Chondrocyte (in vitro differentiated cells): ENCODE results near the gene ACVR1. TPM values are rescaled to one million over a fixed set of nuclear protein-coding genes. Genes with fewer than 3 reads are reported as not detected.
A peak's percentile ranks its signal among the peaks of the same experiment; 100 is the strongest.

Experiments
- DNase-seq: peaks from one replicate; pipeline ENCODE4 v3.0.0; 2021; ENCODE audit warnings: mixed read lengths, low spot score
- H3K27ac Mint-ChIP-seq: one replicate; pipeline ENCODE4 v1.8.0; 2021; ENCODE audit warnings: mild to moderate bottlenecking, moderate library complexity, mixed read lengths; ENCODE audit not compliant: unreplicated experiment
- H3K27me3 Mint-ChIP-seq: 2 replicates; pipeline ENCODE4 v1.8.0; 2021; ENCODE audit warnings: low read depth, mixed read lengths
- H3K36me3 Mint-ChIP-seq: 2 replicates; pipeline ENCODE4 v1.8.0; 2021; ENCODE audit warnings: low read depth, mixed read lengths
- H3K4me1 Mint-ChIP-seq: 2 replicates; pipeline ENCODE4 v1.8.0; 2021; ENCODE audit warnings: low read depth, mild to moderate bottlenecking, mixed read lengths
- H3K4me3 Mint-ChIP-seq: one replicate; pipeline ENCODE4 v1.8.0; 2021; ENCODE audit warnings: mild to moderate bottlenecking, moderate library complexity, mixed read lengths; ENCODE audit not compliant: unreplicated experiment
- H3K9me3 Mint-ChIP-seq: 2 replicates; pipeline ENCODE4 v1.8.0; 2021; ENCODE audit warnings: low read depth, mixed read lengths
- total RNA-seq: library from RNA; stranded (reverse); gene quantifications from 3 replicates; pipeline ENCODE4 v1.2.1, GENCODE V29; 2021
- TF ChIP-seq, protein P1 (sequence below): fragments of 200-600 bp; sonication (generic); IDR thresholded peaks from 2 replicates; pipeline ENCODE4 v1.5.0; 2021; ENCODE audit warnings: antibody characterized with exemption, mild to moderate bottlenecking, moderate library complexity

Gene ACVR1
- total RNA-seq, 1 donor from 2014 or later, result 81.7 TPM

DNA sequence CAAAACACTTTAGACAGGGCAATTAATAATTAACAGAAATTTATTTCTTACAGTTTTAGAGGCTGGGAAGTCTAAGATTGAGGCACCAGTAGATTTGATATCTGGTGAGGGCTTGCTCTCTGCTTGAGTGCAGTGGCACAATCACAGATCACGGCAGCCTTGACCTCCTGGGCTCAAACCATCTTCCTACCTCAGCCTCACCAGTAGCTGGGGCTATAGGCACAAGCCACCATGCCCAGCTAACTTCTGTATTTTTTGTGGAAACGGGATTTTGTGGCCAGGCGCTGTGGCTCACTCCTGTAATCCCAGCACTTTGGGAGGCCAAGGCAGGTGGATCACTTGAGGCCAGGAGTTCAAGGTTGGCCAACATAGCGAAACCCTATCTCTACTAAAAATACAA is 29.0 kb upstream of the ACVR1 start:
- H3K27me3 Mint-ChIP-seq, result no peaks in the 10 kb centered on the region
- H3K36me3 Mint-ChIP-seq, result no peaks in the 10 kb centered on the region
- no peak overlapping the region for H3K4me3 Mint-ChIP-seq
- no peak for DNase-seq
- H3K9me3 Mint-ChIP-seq, result no peaks in the 10 kb centered on the region
- TF ChIP-seq, protein P1, sequence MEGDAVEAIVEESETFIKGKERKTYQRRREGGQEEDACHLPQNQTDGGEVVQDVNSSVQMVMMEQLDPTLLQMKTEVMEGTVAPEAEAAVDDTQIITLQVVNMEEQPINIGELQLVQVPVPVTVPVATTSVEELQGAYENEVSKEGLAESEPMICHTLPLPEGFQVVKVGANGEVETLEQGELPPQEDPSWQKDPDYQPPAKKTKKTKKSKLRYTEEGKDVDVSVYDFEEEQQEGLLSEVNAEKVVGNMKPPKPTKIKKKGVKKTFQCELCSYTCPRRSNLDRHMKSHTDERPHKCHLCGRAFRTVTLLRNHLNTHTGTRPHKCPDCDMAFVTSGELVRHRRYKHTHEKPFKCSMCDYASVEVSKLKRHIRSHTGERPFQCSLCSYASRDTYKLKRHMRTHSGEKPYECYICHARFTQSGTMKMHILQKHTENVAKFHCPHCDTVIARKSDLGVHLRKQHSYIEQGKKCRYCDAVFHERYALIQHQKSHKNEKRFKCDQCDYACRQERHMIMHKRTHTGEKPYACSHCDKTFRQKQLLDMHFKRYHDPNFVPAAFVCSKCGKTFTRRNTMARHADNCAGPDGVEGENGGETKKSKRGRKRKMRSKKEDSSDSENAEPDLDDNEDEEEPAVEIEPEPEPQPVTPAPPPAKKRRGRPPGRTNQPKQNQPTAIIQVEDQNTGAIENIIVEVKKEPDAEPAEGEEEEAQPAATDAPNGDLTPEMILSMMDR, result no peak
- H3K4me1 Mint-ChIP-seq, result peaks cover 4% of the 10 kb centered on the region
- H3K27ac Mint-ChIP-seq, result no peak overlapping the region

DNA sequence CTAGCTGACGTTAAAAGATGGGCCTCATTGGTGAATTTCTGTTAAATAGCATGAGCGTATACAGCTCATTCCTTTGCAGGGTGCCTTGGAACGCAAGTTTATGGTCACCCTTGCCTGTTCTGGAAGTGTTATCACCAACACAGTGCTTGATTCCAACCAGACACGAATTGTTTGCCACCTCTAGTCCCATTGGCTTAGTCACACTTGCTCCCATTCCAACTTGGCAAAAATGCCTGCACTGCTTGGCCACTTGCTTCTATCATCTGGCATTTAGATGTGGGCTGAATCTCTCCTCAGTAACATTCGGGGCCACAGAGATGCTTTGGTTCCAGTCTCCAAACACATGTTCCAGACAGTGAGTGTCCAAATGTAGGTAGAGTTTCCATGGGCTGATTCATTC is 27.5 kb upstream of the ACVR1 start:
- TF ChIP-seq, protein P1, result no peak
- no peak for DNase-seq
- Mint-ChIP-seq H3K27ac (no peak overlapping the region), H3K4me3 (no peak overlapping the region), H3K36me3 (no peaks in the 10 kb centered on the region), H3K27me3 (no peaks in the 10 kb centered on the region), H3K4me1 (peaks cover 6% of the 10 kb centered on the region), H3K9me3 (no peaks in the 10 kb centered on the region)

DNA sequence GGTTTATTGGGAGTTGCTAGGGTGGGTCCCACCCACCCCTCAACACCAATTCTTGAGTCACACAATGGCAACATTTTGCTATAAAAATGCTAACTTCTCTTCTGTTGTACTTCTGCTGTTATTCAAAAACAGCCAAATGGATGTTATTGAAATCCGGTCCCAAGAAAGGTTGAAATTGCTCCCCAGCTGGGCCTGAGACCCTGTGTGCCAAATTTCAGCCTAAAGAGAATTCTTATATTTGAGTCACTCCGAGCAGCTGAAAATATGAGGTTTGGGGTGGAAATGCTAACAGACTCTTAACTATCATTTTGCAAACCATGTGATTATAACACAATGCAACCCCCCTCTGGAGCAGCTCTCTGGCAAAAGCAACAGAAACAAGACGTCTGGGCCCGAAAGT is 27.0 kb upstream of the ACVR1 start:
- H3K9me3 Mint-ChIP-seq, result no peaks in the 10 kb centered on the region
- H3K4me1 Mint-ChIP-seq, result peaks cover 10% of the 10 kb centered on the region
- H3K27ac Mint-ChIP-seq, result no peak overlapping the region

DNA sequence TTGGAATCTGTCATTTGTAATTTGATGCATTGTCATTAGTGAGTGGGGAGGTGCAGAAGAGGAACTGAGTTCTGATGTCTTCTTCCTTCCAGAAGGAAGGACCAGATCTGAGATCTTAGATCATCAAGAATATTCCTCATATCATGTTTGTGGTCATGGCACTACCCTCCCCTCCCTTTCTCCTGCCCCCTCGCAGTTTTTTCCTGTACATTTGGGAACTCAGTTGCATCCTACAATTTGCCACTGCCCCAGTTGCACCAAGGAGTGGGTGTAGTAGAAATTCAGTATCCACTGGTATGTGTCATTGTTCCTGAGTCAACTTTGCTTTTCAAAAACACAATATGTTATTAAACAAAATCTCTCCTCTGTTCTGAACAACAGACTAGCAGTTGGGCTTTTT is 26.6 kb upstream of the ACVR1 start:
- no peak overlapping the region for H3K4me3 Mint-ChIP-seq
- H3K27me3 Mint-ChIP-seq, result no peaks in the 10 kb centered on the region
- peaks cover 15% of the 10 kb centered on the region for H3K4me1 Mint-ChIP-seq
- H3K36me3 Mint-ChIP-seq, result no peaks in the 10 kb centered on the region
- no peak overlapping the region for H3K27ac Mint-ChIP-seq
- no peak for DNase-seq
- TF ChIP-seq, protein P1, result no peak
- no peaks in the 10 kb centered on the region for H3K9me3 Mint-ChIP-seq

More for the DNA sequence above, 27.0 kb upstream of the ACVR1 start:
- no peak for DNase-seq
- TF ChIP-seq, protein P1, result no peak
- H3K27me3 Mint-ChIP-seq, result no peaks in the 10 kb centered on the region
- no peaks in the 10 kb centered on the region for H3K36me3 Mint-ChIP-seq
- H3K4me3 Mint-ChIP-seq, result no peak overlapping the region

DNA sequence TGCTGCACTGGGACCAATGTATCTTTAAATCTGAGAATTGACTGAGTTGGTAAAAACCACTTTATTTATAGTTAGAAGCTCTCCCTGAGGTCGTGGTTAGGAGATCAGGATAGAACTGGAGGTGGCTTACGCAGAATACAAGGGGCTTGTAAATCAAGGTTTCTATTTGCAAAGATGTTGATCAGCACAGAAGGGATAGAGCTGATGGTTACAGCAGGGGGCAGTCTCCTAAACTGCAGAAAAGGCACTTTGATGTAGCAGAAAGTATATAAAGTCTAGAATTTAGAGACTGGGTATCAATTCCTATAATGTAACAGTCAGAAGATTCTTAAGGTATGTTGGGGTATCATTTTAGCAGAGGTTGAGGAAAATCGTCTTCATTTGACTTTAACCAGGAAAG is 25.2 kb upstream of the ACVR1 start:
- Mint-ChIP-seq H3K27me3 (no peaks in the 10 kb centered on the region), H3K9me3 (no peaks in the 10 kb centered on the region), H3K4me1 (peaks cover 16% of the 10 kb centered on the region), H3K27ac (no peak overlapping the region), H3K4me3 (no peak overlapping the region), H3K36me3 (no peaks in the 10 kb centered on the region)
- no peak for DNase-seq
- TF ChIP-seq, protein P1, result peak; percentile 44
